Measurements from ENCODE around the gene IGF2R. TPM values are rescaled to one million over a fixed set of nuclear protein-coding genes. Genes with fewer than 3 reads are reported as not detected.

The IGF2R gene
- polyA plus RNA-seq, 1 donor (not counting 4 experiments of a cell fraction or from before 2014, with no cell fraction given): 40.9 TPM

DNA sequence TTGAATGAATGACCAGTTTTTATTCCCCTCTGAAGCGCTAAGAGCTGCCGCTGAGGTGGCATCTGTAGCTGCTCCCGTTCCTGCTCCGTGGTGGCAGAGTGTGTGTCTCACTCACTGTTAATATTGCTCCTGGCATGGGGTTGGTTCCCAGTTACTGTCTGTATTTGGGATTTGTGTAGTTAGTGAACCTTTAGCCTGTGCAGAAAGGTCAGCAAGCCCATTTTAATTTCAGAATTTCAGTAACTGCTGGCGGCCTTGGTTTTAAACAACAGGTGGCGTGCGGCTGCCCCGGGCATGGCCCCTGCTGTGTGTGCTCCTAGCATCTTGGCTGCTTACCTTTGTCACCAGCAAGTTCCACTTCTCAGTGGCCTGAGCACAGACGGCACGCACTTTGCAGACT lies 98.7 kb downstream of the IGF2R start:
- Histone ChIP-seq H3K4me3 (ENCODE audit: control insufficient read depth in 2 of 3, extremely low read depth in 1 of 3, insufficient read depth in 2 of 3, low read depth in 1 of 3, low read length in 3 of 3) (no peak overlapping the region), H3K27ac (ENCODE audit: control insufficient read depth, insufficient read depth, low read length) (no peak overlapping the region), H3K9ac (ENCODE audit: control insufficient read depth, extremely low read depth, insufficient read depth, low read length) (no peak overlapping the region), H3K9me3 (ENCODE audit: control insufficient read depth, low read depth, low read length) (no peaks in the 10 kb centered on the region), H2AFZ (ENCODE audit: control insufficient read depth, low read length) (no peak overlapping the region), H4K20me1 (ENCODE audit: control insufficient read depth, extremely low read depth, insufficient read depth, low read length) (peaks cover 4% of the 10 kb centered on the region), H3K27me3 (ENCODE audit: control insufficient read depth, extremely low read depth, insufficient read depth, low read length) (no peaks in the 10 kb centered on the region), H3K79me2 (ENCODE audit: control insufficient read depth, insufficient read depth, low read length) (no peaks in the 10 kb centered on the region), H3K36me3 (ENCODE audit: control insufficient read depth in 2 of 2, extremely low read depth in 1 of 2, insufficient read depth in 2 of 2, low read length in 2 of 2) (peaks cover 39 to 49% of the 10 kb centered on the region in 2 experiments), H3K4me1 (ENCODE audit: control insufficient read depth, extremely low read depth, insufficient read depth, low read length) (no peaks in the 10 kb centered on the region), H3K9me1 (ENCODE audit: control insufficient read depth, extremely low read depth, insufficient read depth, low read length) (no peaks in the 10 kb centered on the region), H3K4me2 (ENCODE audit: control insufficient read depth, extremely low read depth, insufficient read depth, low read depth, low read length) (no peak overlapping the region)
- dilution Hi-C loops (cut with MboI; ENCODE audit: extremely low pct_ligation_motif_present, low sequenced_read_pairs): no loop called here
- DNase-seq (ENCODE audit: low read depth, low spot score) (no peak), FAIRE-seq (no peak)
- no peak for TF ChIP-seq EZH2 (IDR thresholded peaks at IDR 0.05; ENCODE audit: low read length)
- TF ChIP-seq, protein P1, sequence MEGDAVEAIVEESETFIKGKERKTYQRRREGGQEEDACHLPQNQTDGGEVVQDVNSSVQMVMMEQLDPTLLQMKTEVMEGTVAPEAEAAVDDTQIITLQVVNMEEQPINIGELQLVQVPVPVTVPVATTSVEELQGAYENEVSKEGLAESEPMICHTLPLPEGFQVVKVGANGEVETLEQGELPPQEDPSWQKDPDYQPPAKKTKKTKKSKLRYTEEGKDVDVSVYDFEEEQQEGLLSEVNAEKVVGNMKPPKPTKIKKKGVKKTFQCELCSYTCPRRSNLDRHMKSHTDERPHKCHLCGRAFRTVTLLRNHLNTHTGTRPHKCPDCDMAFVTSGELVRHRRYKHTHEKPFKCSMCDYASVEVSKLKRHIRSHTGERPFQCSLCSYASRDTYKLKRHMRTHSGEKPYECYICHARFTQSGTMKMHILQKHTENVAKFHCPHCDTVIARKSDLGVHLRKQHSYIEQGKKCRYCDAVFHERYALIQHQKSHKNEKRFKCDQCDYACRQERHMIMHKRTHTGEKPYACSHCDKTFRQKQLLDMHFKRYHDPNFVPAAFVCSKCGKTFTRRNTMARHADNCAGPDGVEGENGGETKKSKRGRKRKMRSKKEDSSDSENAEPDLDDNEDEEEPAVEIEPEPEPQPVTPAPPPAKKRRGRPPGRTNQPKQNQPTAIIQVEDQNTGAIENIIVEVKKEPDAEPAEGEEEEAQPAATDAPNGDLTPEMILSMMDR (optimal IDR thresholded peaks at IDR 0.05 in 1 of 3, IDR thresholded peaks at IDR 0.05 in 1 of 3, conservative IDR thresholded peaks at IDR 0.05 in 1 of 3; ENCODE audit: extremely low read depth in 1 of 3, insufficient read depth in 2 of 3, low read length in 3 of 3): no peak

DNA sequence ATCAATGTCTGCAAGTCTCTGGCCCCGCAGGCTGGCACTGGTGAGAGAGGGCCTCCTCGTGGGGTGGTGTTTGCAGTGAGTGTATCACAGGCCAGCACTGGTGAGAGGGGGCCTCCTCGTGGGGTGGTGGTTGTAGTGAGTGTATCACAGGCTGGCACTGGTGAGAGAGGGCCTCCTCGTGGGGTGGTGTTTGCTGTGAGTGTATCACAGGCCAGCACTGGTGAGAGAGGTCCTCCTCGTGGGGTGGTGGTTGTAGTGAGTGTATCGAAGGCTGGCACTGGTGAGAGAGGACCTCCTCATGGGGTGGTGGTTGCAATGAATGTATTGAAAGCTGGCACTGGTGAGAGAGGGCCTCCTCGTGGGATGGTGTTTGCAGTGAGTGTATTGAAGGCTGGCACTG lies 99.5 kb downstream of the IGF2R start:
- Histone ChIP-seq H2AFZ (ENCODE audit: control insufficient read depth, low read length) (no peak overlapping the region), H3K79me2 (ENCODE audit: control insufficient read depth, insufficient read depth, low read length) (no peaks in the 10 kb centered on the region), H4K20me1 (ENCODE audit: control insufficient read depth, extremely low read depth, insufficient read depth, low read length) (peaks cover 4% of the 10 kb centered on the region), H3K4me3 (ENCODE audit: control insufficient read depth in 2 of 3, extremely low read depth in 1 of 3, insufficient read depth in 2 of 3, low read depth in 1 of 3, low read length in 3 of 3) (no peak overlapping the region), H3K9me3 (ENCODE audit: control insufficient read depth, low read depth, low read length) (no peaks in the 10 kb centered on the region), H3K9ac (ENCODE audit: control insufficient read depth, extremely low read depth, insufficient read depth, low read length) (no peak overlapping the region), H3K4me1 (ENCODE audit: control insufficient read depth, extremely low read depth, insufficient read depth, low read length) (no peaks in the 10 kb centered on the region), H3K27ac (ENCODE audit: control insufficient read depth, insufficient read depth, low read length) (no peak overlapping the region), H3K27me3 (ENCODE audit: control insufficient read depth, extremely low read depth, insufficient read depth, low read length) (no peaks in the 10 kb centered on the region), H3K36me3 (ENCODE audit: control insufficient read depth in 2 of 2, extremely low read depth in 1 of 2, insufficient read depth in 2 of 2, low read length in 2 of 2) (peaks cover 45 to 54% of the 10 kb centered on the region in 2 experiments), H3K4me2 (ENCODE audit: control insufficient read depth, extremely low read depth, insufficient read depth, low read depth, low read length) (no peak overlapping the region), H3K9me1 (ENCODE audit: control insufficient read depth, extremely low read depth, insufficient read depth, low read length) (no peaks in the 10 kb centered on the region)
- FAIRE-seq: no peak
- no peak for DNase-seq (ENCODE audit: low read depth, low spot score)
- dilution Hi-C loops (cut with MboI; ENCODE audit: extremely low pct_ligation_motif_present, low sequenced_read_pairs): no loop called here
- TF ChIP-seq, protein P1 (optimal IDR thresholded peaks at IDR 0.05 in 1 of 3, IDR thresholded peaks at IDR 0.05 in 1 of 3, conservative IDR thresholded peaks at IDR 0.05 in 1 of 3; ENCODE audit: extremely low read depth in 1 of 3, insufficient read depth in 2 of 3, low read length in 3 of 3): no peak
- TF ChIP-seq EZH2 (IDR thresholded peaks at IDR 0.05; ENCODE audit: low read length): no peak

Data from keratinocyte (primary cell).